HG02943 (cell line): ENCODE data around the gene PPP2R1B.
"Not testable (repeated sequence)": the region's sequence is repeated elsewhere in the genome, so short reads cannot be mapped to it uniquely, and the experiment has no call there.

Experiments
- ATAC-seq: cut with Tn5 transposase; IDR thresholded peaks from one replicate; pipeline ENCODE4 v1.9.1; 2021; ENCODE audit warnings: mild to moderate bottlenecking, low read depth, moderate library complexity; ENCODE audit not compliant: unreplicated experiment

The PPP2R1B gene

DNA sequence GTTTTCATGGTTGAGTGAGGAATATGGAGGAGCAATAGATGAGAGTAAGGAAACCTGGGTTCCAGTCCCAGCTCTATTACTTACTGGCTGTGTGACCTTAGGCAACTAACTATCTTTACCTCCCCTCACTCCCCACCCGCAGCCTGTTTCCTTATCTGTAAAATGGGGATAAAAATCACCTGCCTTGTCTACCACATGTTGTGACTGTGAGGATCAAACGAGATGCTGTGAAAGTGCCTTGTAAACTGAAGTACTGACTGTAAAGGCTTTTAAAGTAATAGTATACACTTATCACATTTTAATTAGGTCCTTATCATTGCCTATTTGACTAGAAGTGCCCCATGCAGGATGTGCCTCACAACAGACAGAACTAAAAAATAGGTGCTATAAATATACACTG is 18.9 kb upstream of the PPP2R1B start:
- no peak for ATAC-seq

DNA sequence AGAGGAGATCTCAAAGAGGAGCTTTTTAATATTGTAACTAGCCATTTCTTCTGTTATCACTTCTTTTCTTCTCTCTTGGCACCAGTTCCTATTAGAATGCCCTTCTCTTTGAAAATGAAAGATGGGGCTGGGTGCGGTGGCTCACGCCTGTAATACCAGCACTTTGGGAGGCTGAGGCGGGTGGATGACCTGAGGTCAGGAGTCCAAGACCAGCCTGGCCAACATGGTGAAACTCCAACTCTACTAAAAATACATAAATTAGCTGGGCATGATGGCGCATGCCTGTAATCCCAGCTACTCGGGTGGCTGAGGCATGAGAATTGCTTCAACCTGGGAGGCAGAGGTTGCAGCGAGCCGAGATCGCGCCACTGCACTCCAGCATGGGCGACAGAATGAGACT is 18.1 kb upstream of the PPP2R1B start:
- ATAC-seq, result not testable (repeated sequence)

DNA sequence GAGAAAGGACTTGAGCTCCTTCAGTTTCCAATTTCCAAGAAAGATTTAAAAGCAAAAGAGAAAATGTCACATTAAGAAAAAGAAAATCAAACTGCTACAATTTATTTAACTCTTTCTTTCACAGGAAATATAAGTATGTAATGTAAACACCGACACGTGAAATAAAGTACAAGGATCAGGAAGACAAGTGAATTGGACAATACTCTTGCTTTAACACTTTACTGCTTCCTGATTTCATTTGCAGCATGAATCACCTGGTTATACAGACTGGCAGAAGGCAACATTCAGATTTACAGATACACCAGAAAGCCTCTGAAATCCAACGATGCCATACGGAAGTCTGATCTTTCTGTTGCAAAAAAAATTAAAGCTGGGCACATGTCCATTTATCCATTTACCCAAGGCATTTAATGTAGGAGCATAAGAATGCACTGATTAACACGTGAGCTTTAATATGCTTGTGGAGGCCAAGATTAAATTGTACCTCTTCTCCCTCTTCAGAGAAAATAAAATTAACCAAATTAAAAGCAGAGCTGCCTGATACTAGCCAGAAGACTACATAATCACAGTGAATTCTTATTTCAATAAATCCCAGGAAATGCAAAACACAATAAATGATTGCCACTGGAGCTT is 16.0 kb upstream of the PPP2R1B start:
- ATAC-seq, result no peak

DNA sequence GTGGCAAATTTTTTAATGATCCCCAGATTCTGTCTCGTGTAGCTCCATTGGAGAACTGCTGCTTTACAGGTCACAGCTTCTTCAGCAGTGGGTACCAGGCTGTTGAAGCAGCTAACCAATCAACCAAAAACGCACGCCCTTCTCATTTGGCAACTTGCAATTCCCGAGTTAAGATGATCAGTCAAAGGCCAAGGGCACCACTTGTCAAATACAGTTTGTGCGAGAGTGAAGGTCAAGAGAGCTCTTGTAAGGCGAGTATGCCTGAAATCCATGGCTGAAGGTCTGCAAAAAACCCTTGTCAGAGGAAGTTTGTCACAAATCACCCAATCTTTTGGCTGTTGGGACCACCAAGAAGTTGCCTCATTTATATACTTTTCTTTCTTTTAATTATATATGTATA is 12.9 kb upstream of the PPP2R1B start:
- ATAC-seq, result no peak

DNA sequence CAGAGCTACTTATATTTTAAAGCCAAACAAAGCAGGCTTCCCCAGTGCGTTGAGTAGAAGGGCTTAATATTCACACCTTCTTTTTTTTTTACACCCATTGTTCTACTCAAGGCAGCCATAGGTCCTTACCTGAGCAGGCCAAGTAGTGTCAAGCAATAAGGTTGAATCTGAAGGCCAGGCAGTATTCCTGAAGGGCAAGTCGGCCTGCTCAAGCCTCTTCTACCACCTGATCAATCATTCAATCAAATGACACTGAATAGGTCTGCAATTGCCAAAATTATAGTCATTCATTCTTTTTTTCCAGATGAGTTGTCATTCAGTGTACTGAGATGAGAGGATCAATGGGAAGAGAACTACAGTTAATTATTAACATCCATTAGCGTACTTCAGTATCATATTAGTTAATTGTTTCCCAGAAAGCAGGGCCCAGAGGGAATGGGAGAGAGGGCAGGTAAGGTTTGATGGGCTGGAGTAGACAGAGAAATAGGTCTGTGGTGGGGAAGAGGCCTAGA is 11.9 kb upstream of the PPP2R1B start:
- no peak for ATAC-seq

DNA sequence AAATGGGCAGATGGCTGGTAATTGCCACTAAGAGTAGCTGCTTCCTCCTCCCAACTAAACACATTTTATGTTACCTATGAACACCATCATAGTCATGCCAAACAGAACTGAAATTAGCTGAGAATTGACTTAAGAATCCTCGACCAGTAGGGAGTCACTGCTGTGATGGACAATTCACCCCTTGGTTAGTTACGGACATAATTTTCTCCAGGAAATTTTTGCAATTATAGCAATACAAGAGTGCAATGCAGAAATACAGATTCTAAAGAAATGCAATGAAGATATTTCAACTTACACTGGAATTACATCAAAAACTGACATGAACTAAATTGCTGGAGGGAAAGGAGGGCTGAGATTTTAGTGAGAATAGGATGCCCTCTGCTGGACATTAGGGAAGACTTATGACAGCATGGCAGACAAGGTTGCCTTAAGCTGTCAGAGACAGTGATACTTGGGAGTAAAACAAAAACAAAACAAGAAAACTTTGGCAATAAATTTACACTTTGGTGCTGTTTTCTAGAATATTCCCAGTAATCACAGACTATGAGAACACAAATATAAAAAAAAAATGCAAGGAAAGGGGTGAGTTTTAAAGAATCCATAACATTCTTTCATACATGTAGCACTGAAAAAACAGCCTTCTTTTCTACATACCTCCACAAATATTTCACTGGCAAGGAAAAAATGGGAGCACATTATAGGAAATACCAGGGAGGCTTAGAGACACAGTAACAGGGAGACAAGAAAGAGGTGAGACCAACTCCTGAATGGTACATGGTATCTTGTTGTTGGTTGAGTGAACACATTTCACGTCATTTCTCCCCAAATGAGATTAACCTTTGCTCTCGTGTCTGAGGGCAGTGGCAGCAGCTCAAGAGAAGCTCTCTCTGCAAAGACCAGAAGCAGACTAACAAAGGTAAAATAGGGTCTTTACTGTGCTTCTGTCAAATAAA is 11.2 kb upstream of the PPP2R1B start:
- ATAC-seq, result peak; percentile 59

DNA sequence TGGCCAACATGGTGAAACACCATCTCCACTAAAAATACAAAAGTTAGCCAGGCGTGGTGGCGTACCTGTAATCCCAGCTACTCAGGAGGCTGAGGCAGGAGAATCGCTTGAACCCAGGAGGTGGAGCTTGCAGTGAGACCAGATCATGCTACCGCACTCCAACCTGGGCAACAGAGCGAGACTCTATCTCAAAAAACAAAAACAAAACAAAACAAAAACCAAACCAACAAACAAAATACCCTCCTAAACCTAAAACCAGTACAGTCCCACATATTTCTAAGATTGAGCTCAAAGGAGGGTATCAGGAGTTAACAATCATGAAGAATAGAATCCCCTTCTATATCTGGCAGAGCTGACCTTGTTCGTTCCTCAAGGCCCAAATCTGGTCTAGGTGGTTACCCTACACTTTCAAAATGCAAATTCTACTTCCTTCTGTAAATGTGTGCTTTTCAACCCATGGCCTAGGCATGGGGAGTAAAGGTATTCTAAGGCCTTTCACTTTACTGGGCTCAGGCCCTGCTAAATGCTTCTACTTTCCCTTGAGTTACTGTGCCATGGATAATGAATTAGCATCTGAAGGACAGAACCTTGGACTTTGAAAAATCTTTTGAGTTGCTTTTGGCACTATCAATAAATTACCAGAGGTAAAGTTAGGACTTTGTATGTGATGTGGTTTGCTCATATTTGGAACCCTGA is 10.4 kb upstream of the PPP2R1B start:
- peak; percentile 88 for ATAC-seq

DNA sequence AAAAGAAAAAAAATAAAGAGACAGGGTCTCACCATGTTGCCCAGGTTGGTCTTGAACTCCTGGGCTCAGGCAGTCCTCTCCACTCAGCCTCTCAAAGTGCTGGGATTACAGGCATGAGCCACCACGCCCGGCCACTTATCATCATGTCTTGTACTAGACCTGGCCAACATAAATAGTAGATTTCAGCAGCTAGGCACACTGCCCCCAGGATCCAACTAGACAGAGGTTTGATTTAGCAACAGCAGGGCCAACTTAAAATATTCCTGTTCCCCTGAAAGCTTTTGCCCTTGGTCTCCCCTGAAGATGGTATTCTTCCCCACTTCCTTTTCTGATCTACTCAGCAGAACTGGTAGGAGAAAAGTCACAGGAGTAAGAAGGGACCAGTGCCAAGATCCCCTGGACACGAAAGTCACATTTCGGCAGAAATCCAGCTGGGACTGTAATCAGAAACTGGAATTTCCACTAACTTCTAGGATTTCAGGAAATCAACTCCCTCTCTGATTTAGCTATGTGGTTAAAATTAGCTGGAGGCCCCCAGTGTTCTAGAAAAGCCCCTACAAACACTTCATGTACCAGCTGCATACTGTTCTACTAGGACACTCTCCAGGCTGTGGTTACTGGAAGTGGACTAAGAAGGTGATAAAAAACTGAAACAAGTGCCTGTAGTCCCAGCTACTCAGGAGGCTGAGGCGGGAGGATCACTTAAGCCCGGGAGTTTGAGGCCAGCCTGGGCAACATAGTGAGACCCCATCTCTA is 8.9 kb upstream of the PPP2R1B start:
- no peak for ATAC-seq

DNA sequence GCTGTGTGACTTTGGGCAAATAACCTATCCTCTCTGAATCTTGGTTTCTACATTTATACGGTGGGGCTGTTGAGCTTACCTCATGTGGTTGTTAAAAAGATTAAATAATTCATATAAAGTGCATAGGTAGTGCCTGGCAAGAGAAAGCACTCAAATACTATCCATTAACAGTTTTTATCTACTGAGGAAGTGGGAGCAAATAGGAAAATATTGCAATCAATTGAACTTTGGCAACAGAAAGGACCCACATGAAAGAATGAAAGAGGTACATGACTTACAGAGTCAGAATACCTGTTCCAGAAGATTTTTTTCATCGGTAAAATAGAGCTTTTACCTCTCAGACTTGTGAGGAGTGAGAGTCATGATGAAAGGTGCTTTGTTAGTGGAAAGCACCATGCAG is 6.3 kb upstream of the PPP2R1B start:
- no peak for ATAC-seq

DNA sequence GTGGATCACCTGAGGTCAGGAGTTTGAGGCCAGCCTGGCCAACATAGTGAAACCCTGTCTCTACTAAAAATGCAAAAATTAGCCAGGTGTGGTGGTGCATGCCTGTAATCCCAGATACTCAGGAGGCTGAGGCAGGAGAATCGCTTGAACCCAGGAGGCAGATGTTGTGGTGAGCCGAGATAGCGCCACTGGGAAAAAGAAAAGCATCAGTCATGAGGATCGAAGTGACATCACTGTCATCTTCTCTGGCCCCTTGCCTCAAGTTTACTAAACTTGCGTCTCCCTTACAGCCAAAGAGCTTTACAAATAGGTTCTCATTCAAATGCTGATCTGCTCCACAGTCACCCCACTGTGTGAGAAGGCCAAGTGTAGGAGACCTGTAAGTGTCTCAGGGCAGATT is 5.0 kb upstream of the PPP2R1B start:
- ATAC-seq, result not testable (repeated sequence)

DNA sequence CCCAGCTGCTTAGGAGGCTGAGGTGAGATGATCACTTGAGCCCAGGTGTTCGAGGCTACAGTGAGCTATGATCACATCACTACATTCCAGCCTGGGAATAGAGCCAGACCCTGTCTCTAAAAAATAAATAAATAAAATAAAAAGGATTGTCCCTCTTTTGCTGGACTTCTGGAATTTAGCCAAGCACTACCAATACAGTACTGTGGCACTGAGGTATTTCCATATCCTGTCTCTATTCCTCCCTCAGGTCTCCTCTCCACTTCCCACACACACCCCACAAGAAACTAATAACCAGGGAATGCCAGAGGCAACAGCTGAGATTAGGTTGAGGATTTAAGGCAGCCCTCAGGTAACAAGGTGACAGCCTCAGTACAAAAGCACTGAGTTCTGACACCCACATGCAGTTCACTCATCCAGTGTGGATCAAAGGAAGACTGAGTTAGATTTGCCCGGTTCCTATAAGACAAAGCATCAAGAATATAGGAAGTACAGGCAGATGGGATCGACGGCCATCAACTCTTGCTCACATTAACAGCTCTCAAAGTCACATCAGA is 4.5 kb upstream of the PPP2R1B start:
- ATAC-seq, result no peak

DNA sequence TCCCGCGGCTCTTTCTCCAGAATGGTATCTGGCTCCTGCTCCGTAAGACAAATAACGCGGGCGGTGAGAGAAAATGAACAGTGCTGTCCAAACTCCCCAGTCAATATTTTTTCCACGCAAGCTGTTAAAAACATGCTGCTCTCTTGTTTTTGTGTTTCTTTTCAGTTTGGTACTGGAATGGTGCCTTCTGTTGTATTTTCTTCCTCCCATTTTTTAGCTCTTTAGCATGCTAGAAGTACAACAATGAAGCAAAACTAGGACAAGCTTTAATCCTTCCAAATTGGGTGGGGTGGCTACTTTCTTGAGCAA is 599 bp upstream of the PPP2R1B start:
- no peak for ATAC-seq

DNA sequence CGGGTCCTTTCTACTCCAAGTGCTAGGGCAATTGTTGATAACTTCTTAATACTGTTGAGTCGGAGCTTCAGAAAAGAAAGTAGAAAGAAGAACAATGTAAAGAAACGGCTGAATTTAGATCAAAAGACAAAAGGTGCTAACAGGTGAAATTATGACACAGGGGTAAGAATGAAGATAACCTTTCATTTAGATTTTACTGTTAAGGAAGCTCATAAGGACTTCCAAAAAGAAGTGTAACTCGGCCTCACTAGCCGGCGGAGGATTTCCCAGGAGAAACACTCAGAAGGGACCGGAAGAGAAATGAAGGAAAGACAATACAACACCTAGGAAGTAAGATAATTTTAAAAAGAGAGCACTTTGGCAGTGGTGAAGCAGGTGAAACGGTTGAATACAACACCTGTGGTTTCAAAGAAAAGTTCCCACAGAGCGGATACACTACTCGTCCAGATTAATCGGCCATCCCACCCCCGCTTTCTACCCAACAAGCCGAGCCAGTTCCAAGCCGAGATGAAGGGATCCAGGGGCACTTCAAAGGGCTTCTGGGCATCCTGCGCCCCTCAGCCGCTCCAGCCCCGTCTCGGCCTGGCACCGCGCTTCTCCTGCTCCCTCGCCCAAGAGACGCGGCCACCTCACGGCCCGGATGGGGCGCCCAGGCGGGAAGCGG is 737 bp downstream of the PPP2R1B start:
- ATAC-seq, result peak; percentile 24

DNA sequence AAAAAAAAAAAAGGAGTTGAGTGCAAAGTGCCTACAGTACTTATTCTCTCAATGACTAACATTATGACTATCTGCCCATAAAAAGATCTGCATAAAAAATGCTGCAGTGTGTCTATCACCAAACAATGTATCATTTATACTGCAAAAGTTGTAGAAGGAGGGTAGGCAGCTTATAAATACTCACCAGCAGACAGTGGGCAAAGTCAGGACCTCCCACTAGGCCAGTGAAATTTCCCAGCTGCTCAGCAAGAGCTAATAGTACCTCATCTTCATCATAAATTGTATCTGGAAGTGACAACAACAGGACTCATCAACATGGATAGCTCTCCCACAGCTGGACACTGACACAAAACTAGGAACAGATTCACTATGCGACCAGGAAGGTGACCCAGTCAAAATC is 1.6 kb downstream of the PPP2R1B start:
- ATAC-seq, result no peak

DNA sequence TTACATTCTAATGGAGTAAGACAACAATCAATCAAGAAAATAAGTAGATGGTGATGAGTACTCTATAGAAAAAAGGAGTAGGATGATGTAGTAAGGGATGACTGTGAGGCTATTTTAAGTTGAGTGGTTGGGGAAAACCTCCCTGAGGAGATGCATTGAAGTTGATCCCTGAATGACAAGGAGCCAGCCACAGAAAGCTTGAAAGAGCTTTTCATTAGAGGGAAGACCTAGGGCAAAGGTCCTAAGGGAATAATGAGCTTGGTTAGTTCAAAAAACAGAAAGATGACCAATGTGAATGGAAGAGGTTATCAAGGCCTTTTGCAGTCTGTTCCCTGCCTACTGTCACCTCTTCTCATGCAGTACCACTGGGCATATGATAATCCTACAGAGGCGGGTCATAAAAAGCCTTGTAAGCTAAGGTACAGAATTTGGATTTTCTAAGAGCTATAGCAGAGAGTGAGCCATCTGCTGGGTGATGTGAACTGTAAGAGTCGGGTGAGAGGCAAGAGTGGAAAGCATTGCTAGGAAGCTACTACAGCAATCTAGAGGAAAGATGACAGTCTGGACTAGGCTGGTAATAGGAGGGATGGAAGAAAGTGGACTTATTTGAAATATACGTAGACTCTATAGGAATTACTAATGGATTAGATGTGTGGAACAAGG is 3.1 kb downstream of the PPP2R1B start:
- no peak for ATAC-seq

DNA sequence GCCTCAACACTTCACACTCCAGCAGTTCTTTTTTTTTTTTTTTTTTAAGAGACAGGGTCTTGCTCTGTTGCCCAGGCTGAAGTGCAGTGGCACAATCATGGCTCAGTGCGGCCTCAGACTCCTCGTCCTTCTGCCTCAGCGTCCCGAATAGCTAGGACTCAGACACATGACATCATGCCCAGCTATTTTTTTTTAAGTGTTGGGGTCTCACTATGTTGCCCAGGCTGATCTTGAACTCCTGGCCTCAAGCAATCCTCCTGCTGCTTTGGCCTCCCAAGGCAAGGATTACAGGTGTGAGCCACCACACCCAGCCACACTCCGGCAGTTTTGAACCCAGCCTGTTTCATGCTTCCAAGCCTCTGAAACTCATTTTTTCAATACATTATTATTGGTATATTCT is 3.7 kb downstream of the PPP2R1B start:
- ATAC-seq, result no peak

DNA sequence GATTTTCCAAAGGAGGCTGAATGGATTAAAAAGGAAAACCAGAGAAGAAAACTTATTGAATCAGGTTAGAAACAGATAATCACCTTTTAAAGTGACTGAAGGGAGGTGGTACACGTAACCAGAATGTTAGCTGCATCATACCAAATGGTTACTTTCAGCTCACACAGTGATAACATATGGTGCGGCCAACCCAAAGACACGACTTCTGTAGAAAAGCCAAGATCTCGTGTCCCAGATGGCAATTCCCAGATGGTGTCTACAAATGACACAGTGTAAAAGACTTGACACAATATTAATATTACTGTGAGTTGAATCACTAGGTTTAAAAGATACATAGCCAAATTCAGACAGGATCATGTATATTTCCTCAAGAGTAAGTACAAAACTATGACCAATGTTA is 5.2 kb downstream of the PPP2R1B start:
- no peak for ATAC-seq

DNA sequence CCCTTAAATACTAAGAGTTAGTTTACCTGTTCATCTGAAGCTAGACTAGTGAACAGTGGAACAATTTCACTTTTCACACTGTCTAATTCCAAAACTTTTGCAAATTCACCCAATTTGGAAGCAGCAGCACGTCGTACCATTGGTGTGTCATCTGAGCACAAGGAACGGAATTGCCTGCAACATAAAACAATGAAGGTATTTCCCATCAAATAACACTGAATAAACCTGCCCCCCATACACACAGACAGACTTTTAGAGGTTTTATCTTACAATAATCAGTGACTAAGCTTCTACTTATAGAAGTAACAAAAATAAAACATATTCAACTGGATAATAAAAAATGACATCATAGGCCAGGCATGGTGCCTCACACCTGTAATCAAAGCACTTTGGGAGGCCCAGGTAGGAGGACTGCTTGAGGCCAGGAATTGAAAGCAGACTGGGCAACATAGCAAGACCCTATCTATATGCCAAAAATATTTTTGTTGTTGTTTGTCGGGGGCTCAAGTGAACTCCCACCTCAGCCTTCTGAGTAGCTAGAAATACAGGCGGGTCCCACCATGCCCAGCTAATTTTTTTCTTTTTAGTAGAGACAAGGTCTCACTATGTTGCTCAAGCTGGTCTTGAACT is 6.3 kb downstream of the PPP2R1B start:
- no peak for ATAC-seq

DNA sequence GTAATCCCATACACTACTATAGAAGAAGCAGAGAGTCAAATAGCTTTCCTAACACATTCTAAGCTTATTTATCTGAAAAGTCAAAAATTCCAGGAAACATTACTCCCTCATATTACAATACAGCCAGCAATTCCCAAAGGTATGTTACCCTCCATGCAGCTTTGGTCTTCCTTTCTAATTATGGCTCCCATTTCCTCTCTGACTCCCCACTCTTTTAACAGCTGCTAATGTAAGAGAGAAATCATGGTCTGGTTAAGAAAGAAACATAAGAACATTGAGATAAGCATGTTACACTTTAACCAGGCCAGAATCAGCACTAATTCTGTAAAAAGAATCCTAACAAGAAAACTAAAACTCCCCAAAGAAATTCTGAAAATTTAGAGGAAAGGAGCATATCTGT is 6.8 kb downstream of the PPP2R1B start:
- ATAC-seq, result no peak
